ENCODE results near the gene VCAN.

The VCAN gene

GRCh38 chr5:83446253-83446947 lies 25.1 kb upstream of the VCAN start:
- no peak for DNase-seq (ENCODE audit: low read depth, low spot score)
- Histone ChIP-seq H3K4me3 (ENCODE audit: insufficient read length, low read depth) (no peak overlapping the region), H3K36me3 (ENCODE audit: insufficient read depth, insufficient read length, low read length) (no peaks in the 10 kb centered on the region), H3K9me3 (ENCODE audit: insufficient read depth, low read length) (no peaks in the 10 kb centered on the region), H3K27me3 (ENCODE audit: insufficient read depth, insufficient read length) (no peaks in the 10 kb centered on the region), H3K4me1 (ENCODE audit: insufficient read depth, insufficient read length) (no peaks in the 10 kb centered on the region), H3K9ac (ENCODE audit: insufficient read length, low read depth) (no peak overlapping the region)
- TF ChIP-seq SUZ12 (IDR thresholded peaks at IDR 0.05; ENCODE audit: extremely low read depth, insufficient read depth, insufficient read length) (no peak), ZNF274 (IDR thresholded peaks at IDR 0.05; ENCODE audit: low read depth, low read length) (no peak), YY1 (IDR thresholded peaks at IDR 0.05; ENCODE audit: insufficient read depth, insufficient read length) (no peak)

GRCh38 chr5:83447533-83447932 lies 24.0 kb upstream of the VCAN start:
- DNase-seq (ENCODE audit: low read depth, low spot score), result no peak
- H3K4me1 ChIP-seq (ENCODE audit: insufficient read depth, insufficient read length), result no peaks in the 10 kb centered on the region
- no peak for TF ChIP-seq YY1 (IDR thresholded peaks at IDR 0.05; ENCODE audit: insufficient read depth, insufficient read length)
- TF ChIP-seq ZNF274 (IDR thresholded peaks at IDR 0.05; ENCODE audit: low read depth, low read length), result no peak
- no peak for TF ChIP-seq SUZ12 (IDR thresholded peaks at IDR 0.05; ENCODE audit: extremely low read depth, insufficient read depth, insufficient read length)
- H3K9me3 ChIP-seq (ENCODE audit: insufficient read depth, low read length), result no peaks in the 10 kb centered on the region
- H3K36me3 ChIP-seq (ENCODE audit: insufficient read depth, insufficient read length, low read length), result no peaks in the 10 kb centered on the region
- no peak overlapping the region for H3K9ac ChIP-seq (ENCODE audit: insufficient read length, low read depth)
- H3K27me3 ChIP-seq (ENCODE audit: insufficient read depth, insufficient read length), result no peaks in the 10 kb centered on the region
- H3K4me3 ChIP-seq (ENCODE audit: insufficient read length, low read depth), result no peak overlapping the region

DNA sequence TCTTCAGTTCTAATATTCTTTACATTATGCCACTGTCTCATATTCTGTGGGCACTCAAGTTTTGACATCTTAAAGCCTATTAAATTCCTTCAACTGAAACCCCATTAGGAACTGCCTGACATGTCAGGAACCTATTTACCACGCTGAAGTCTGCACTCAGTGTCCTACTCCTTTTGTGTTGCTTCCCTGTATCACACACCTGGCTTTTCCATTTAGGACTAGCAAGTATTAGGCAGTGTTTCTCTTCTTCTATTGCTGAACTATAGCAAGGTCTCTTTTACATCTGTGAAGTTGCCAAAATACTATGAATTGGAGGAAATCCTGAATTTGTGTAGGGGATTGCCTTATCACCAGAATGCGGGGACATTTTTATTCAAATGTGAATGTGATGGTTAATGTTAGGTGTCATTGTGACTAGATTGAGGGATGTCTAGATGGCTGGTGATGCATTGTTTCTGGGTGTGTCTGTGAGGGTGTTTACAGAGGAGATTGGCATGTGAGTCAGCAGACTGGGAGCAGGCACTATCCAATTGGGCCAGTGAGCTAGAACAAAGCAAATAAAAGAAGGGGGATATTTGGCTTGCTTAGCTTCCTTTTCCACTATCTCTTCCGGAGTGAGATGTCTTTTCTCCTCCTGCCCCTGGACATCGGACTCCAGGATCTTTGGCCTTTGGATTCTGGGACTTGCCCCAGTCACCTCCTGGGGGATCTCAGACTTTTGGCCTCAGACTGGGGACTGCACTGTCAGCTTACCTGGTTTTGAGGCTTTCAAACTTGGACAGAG lies 21.2 kb upstream of the VCAN start:
- Histone ChIP-seq H3K9me3 (ENCODE audit: insufficient read depth, low read length) (peaks cover 8% of the 10 kb centered on the region), H3K27me3 (ENCODE audit: insufficient read depth, insufficient read length) (no peaks in the 10 kb centered on the region), H3K4me1 (ENCODE audit: insufficient read depth, insufficient read length) (no peaks in the 10 kb centered on the region), H3K4me3 (ENCODE audit: insufficient read length, low read depth) (no peak overlapping the region), H3K9ac (ENCODE audit: insufficient read length, low read depth) (no peak overlapping the region), H3K36me3 (ENCODE audit: insufficient read depth, insufficient read length, low read length) (no peaks in the 10 kb centered on the region)
- TF ChIP-seq SUZ12 (IDR thresholded peaks at IDR 0.05; ENCODE audit: extremely low read depth, insufficient read depth, insufficient read length), result no peak
- no peak for TF ChIP-seq ZNF274 (IDR thresholded peaks at IDR 0.05; ENCODE audit: low read depth, low read length)
- TF ChIP-seq YY1 (IDR thresholded peaks at IDR 0.05; ENCODE audit: insufficient read depth, insufficient read length), result no peak
- no peak for DNase-seq (ENCODE audit: low read depth, low spot score)

DNA sequence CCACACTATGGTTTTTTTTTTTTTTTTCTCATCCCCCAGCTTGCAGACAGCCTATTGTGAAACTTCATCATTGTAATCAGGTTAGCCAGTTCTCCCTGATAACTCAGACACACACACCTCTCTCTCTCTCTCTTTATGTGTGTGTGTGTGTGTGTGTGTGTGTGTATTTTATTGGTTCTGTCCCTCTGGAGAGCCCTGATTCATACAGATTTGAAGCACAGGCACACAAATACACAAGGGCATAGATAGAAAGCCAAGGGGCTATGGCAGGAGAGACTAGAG lies 20.6 kb upstream of the VCAN start:
- Histone ChIP-seq H3K9ac (ENCODE audit: insufficient read length, low read depth) (no peak overlapping the region), H3K27me3 (ENCODE audit: insufficient read depth, insufficient read length) (no peaks in the 10 kb centered on the region)
- TF ChIP-seq YY1 (IDR thresholded peaks at IDR 0.05; ENCODE audit: insufficient read depth, insufficient read length) (no peak), SUZ12 (IDR thresholded peaks at IDR 0.05; ENCODE audit: extremely low read depth, insufficient read depth, insufficient read length) (no peak), ZNF274 (IDR thresholded peaks at IDR 0.05; ENCODE audit: low read depth, low read length) (no peak)

DNA sequence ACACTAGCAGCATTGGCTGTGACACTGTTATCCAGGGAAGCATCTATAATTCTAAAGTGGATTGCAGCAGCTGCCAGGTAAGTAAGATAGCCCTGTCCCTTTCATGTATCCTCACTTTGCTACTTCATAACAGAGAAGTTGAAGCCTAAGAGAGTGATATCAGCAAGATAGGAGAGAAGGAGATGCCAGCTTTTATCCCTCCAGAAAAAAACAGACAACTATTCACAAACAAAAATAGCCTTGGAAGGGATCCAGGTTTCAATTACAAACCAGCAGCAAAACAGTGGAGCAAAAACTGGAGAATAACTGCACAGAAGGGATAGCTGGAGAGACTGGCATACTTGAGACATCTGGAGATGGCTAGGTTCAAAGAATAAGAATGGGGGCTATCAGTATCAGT lies 19.6 kb upstream of the VCAN start:
- Histone ChIP-seq H3K4me1 (ENCODE audit: insufficient read depth, insufficient read length) (no peaks in the 10 kb centered on the region), H3K9me3 (ENCODE audit: insufficient read depth, low read length) (peaks cover 8% of the 10 kb centered on the region), H3K9ac (ENCODE audit: insufficient read length, low read depth) (no peak overlapping the region), H3K4me3 (ENCODE audit: insufficient read length, low read depth) (no peak overlapping the region), H3K36me3 (ENCODE audit: insufficient read depth, insufficient read length, low read length) (no peaks in the 10 kb centered on the region), H3K27me3 (ENCODE audit: insufficient read depth, insufficient read length) (no peaks in the 10 kb centered on the region)
- no peak for DNase-seq (ENCODE audit: low read depth, low spot score)
- TF ChIP-seq SUZ12 (IDR thresholded peaks at IDR 0.05; ENCODE audit: extremely low read depth, insufficient read depth, insufficient read length) (no peak), YY1 (IDR thresholded peaks at IDR 0.05; ENCODE audit: insufficient read depth, insufficient read length) (no peak), ZNF274 (IDR thresholded peaks at IDR 0.05; ENCODE audit: low read depth, low read length) (no peak)

More for the DNA sequence above, 20.6 kb upstream of the VCAN start:
- peaks cover 8% of the 10 kb centered on the region for H3K9me3 ChIP-seq (ENCODE audit: insufficient read depth, low read length)
- H3K4me1 ChIP-seq (ENCODE audit: insufficient read depth, insufficient read length), result no peaks in the 10 kb centered on the region
- no peak for DNase-seq (ENCODE audit: low read depth, low spot score)
- no peaks in the 10 kb centered on the region for H3K36me3 ChIP-seq (ENCODE audit: insufficient read depth, insufficient read length, low read length)
- H3K4me3 ChIP-seq (ENCODE audit: insufficient read length, low read depth), result no peak overlapping the region

DNA sequence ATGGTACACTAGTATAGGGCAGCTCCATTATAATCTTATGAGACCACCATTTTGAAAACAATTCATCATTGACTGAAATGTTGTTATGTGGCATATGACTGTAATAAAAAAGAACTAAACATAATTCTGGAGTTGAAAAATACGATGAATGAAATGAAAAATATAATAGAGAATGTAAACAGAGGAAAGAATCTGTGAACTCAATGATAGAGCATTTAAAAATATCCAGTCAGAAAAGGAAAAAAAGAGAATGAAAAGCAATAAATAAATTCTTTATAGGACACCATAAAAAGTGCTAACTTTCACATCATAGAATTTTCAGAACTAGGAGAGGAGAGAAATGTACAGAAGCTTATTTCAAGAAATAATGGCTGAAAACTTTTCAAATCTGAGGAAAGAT lies 17.6 kb upstream of the VCAN start:
- no peaks in the 10 kb centered on the region for H3K4me1 ChIP-seq (ENCODE audit: insufficient read depth, insufficient read length)
- no peak for TF ChIP-seq YY1 (IDR thresholded peaks at IDR 0.05; ENCODE audit: insufficient read depth, insufficient read length)
- no peak for TF ChIP-seq ZNF274 (IDR thresholded peaks at IDR 0.05; ENCODE audit: low read depth, low read length)
- no peak for TF ChIP-seq SUZ12 (IDR thresholded peaks at IDR 0.05; ENCODE audit: extremely low read depth, insufficient read depth, insufficient read length)
- H3K27me3 ChIP-seq (ENCODE audit: insufficient read depth, insufficient read length), result no peaks in the 10 kb centered on the region
- no peak overlapping the region for H3K4me3 ChIP-seq (ENCODE audit: insufficient read length, low read depth)
- H3K9ac ChIP-seq (ENCODE audit: insufficient read length, low read depth), result no peak overlapping the region
- no peaks in the 10 kb centered on the region for H3K36me3 ChIP-seq (ENCODE audit: insufficient read depth, insufficient read length, low read length)
- no peak for DNase-seq (ENCODE audit: low read depth, low spot score)
- H3K9me3 ChIP-seq (ENCODE audit: insufficient read depth, low read length), result peaks cover 8% of the 10 kb centered on the region

DNA sequence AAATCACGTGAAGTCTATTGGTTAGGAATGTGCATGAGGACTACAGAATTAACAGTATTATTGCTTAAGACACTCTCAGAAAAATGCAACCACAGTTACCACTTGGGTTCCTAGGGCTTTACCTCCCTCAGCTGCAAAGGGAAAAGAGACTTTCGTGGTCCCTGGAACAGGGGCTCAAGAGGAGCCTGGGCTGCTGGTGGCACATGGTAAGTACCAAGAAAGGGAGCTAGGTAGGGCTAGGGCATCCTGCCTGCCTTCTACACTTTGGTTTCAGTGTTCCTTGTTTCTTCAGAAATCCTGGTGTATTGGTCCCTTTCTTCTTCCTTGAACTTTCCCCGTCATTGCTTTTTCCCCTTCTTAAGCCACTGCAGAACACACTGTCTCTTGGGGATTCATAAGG lies 7.3 kb upstream of the VCAN start:
- TF ChIP-seq YY1 (IDR thresholded peaks at IDR 0.05; ENCODE audit: insufficient read depth, insufficient read length) (no peak), ZNF274 (IDR thresholded peaks at IDR 0.05; ENCODE audit: low read depth, low read length) (no peak), SUZ12 (IDR thresholded peaks at IDR 0.05; ENCODE audit: extremely low read depth, insufficient read depth, insufficient read length) (no peak)
- Histone ChIP-seq H3K4me1 (ENCODE audit: insufficient read depth, insufficient read length) (no peaks in the 10 kb centered on the region), H3K4me3 (ENCODE audit: insufficient read length, low read depth) (no peak overlapping the region), H3K36me3 (ENCODE audit: insufficient read depth, insufficient read length, low read length) (no peaks in the 10 kb centered on the region), H3K27me3 (ENCODE audit: insufficient read depth, insufficient read length) (no peaks in the 10 kb centered on the region), H3K9me3 (ENCODE audit: insufficient read depth, low read length) (peaks cover 13% of the 10 kb centered on the region; the same call in 1 of the 2 replicates), H3K9ac (ENCODE audit: insufficient read length, low read depth) (no peak overlapping the region)
- DNase-seq (ENCODE audit: low read depth, low spot score), result no peak
